GM23248 (cell line): ENCODE measurements around the gene EXOC1L. TPM values are rescaled to one million over a fixed set of nuclear protein-coding genes. Genes with fewer than 3 reads are reported as not detected.

Source experiments
- DNase-seq: peaks from one replicate; pipeline ENCODE4 v3.0.0-alpha.2; 2015
- H2AFZ ChIP-seq: fragments of 200-600 bp; sonication (generic); 2 replicates; pipeline ENCODE4 v1.6.1; 2016; ENCODE audit warnings: antibody characterized with exemption
- H3F3A ChIP-seq: fragments of 200-600 bp; sonication (generic); 2 replicates; pipeline ENCODE4 v1.6.1; 2016; ENCODE audit warnings: mild to moderate bottlenecking, antibody characterized with exemption, mixed run types; ENCODE audit not compliant: insufficient read depth
- H3K27ac ChIP-seq: fragments of 200-600 bp; sonication (generic); 2 replicates; pipeline ENCODE4 v1.5.1; 2016; ENCODE audit warnings: mild to moderate bottlenecking
- H3K27me3 ChIP-seq: fragments of 200-600 bp; sonication (generic); replicated peaks from 2 replicates; pipeline ENCODE4 v1.6.1; 2016; ENCODE audit warnings: mild to moderate bottlenecking; ENCODE audit not compliant: insufficient read depth
- H3K36me3 ChIP-seq: fragments of 200-600 bp; sonication (generic); 2 replicates; pipeline ENCODE4 v1.6.1; 2016; ENCODE audit warnings: low read depth, mild to moderate bottlenecking
- H3K4me1 ChIP-seq: fragments of 200-600 bp; sonication (generic); 2 replicates; pipeline ENCODE4 v1.6.1; 2016; ENCODE audit warnings: mild to moderate bottlenecking; ENCODE audit not compliant: insufficient read depth
- H3K4me2 ChIP-seq: fragments of 200-600 bp; sonication (generic); one replicate; pipeline ENCODE4 v1.6.1; 2016; ENCODE audit warnings: mild to moderate bottlenecking; ENCODE audit not compliant: unreplicated experiment
- H3K4me3 ChIP-seq: fragments of 200-600 bp; sonication (generic); 2 replicates; pipeline ENCODE4 v1.5.1; 2016; ENCODE audit warnings: mild to moderate bottlenecking
- H3K79me2 ChIP-seq: fragments of 200-600 bp; sonication (generic); 2 replicates; pipeline ENCODE4 v1.6.1; 2016; ENCODE audit warnings: mild to moderate bottlenecking; ENCODE audit not compliant: insufficient read depth
- H3K9ac ChIP-seq: fragments of 200-600 bp; sonication (generic); 2 replicates; pipeline ENCODE4 v1.6.1; 2016; ENCODE audit warnings: mild to moderate bottlenecking
- H3K9me2 ChIP-seq: fragments of 200-600 bp; sonication (generic); 2 replicates; pipeline ENCODE4 v1.6.1; 2016; ENCODE audit warnings: mixed run types, mild to moderate bottlenecking, moderate library complexity; ENCODE audit not compliant: insufficient read depth
- H3K9me3 ChIP-seq: fragments of 200-600 bp; sonication (generic); one replicate; pipeline ENCODE4 v1.6.1; 2017; ENCODE audit warnings: low read depth
- H4K20me1 ChIP-seq: fragments of 200-600 bp; sonication (generic); 2 replicates; pipeline ENCODE4 v1.6.0; 2016; ENCODE audit not compliant: insufficient read depth
- EZH2 ChIP-seq: fragments of 200-600 bp; sonication (generic); IDR thresholded peaks from 2 replicates; pipeline ENCODE4 v1.6.1; 2018; ENCODE audit warnings: antibody characterized with exemption, mild to moderate bottlenecking; ENCODE audit not compliant: insufficient read depth, poor library complexity, severe bottlenecking
- EZH2phosphoT487 ChIP-seq: fragments of 200-600 bp; sonication (generic); IDR thresholded peaks from 2 replicates; pipeline ENCODE4 v1.6.1; 2018; ENCODE audit warnings: antibody characterized with exemption, moderate library complexity, mild to moderate bottlenecking, low read depth; ENCODE audit not compliant: insufficient read depth
- WGBS, 2 experiments: methylation state at CpG; one replicate each; pipeline ENCODE4 v1.1.6; 2015 to 2017; ENCODE audit warnings: low lambda C conversion rate in 2 of 2, low coverage in 1 of 2; ENCODE audit errors: missing lambda C conversion rate in 2 of 2; 5-methylcytosine and 5-hydroxymethylcytosine counted together
- in situ Hi-C: fragments of 300-500 bp; cut with MboI; formaldehyde crosslinking; loops from 2 replicates; pipeline ENCODE4 v1.15.0; 2020
- polyA plus RNA-seq: library from polyadenylated mRNA; unstranded; fragments of >200 nt; fragmentation: Nextera tagmentation; extraction: Ambion mirVana; gene quantifications from 2 replicates; pipeline ENCODE4 v1.2.1, GENCODE V29; 2016
- total RNA-seq: library from RNA; depleted of rRNA; stranded (reverse); fragments of >200 nt; shearing (Covaris generic); gene quantifications from 2 replicates; pipeline ENCODE4 v1.2.3, GENCODE V29; 2014; rRNA removed

EXOC1L gene, protein sequence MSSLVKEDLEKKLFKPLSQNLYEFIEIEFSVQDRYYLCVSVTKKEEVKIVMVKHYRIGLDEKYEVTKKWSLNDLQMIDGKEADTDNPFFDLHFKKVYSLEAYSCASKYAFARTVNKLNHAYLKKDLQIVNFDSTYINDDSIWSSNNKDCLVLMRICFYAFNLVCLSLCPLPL
- total RNA-seq (not detected in 2 replicates), polyA plus RNA-seq (not detected in 2 replicates)

DNA sequence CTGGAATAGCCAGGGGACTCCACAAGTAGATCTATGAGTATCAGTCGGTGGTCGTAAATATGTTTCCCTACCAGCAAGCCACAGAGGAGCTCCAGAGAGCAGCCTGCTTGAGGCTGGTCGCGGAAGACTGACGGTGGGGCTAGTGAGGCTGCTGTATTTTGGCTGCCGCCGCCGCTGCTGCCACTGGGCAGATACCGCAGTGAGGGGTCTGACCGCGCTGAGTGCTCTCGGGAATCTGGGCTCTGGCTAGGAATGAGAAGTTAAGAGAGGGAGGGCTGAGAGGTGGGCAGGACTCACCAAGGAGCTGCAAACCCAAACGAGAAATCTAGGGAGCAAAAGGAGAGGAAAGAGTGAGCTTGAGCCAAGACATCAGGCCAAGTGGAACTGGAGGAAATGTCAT lies at the start of gene EXOC1L:
TSS of gene EXOC1L (plus strand) at position 157 of the 400 bp plus-strand sequence. CDS start at position 394, 237 bp downstream.
- no peaks in the 10 kb centered on the region for H3K4me1 ChIP-seq
- WGBS, 2 experiments = 3 to 7% methylated on average over 13 of the region's 13 CpGs
- H4K20me1 ChIP-seq = no peaks in the 10 kb centered on the region
- H3K27ac ChIP-seq = no peak within 1 kb of the TSS
- peaks cover 12% of the 10 kb centered on the region for H3K27me3 ChIP-seq
- peak; percentile 40 for DNase-seq
- H3F3A ChIP-seq = no peaks in the 10 kb centered on the region
- TF ChIP-seq EZH2phosphoT487 = no peak
- no peak for TF ChIP-seq EZH2
- H2AFZ ChIP-seq = peak within 1 kb of the TSS; percentile 79
- no peaks in the 10 kb centered on the region for H3K9me3 ChIP-seq
- H3K4me3 ChIP-seq = peak within 1 kb of the TSS; percentile 64
- no peaks in the 10 kb centered on the region for H3K79me2 ChIP-seq
- H3K9me2 ChIP-seq = no peaks in the 10 kb centered on the region
- H3K4me2 ChIP-seq = peak within 1 kb of the TSS; percentile 83
- peak within 1 kb of the TSS; percentile 25; the same call in 1 of the 2 replicates for H3K9ac ChIP-seq
- no peaks in the 10 kb centered on the region for H3K36me3 ChIP-seq
- in situ Hi-C loops = no loop called here

DNA sequence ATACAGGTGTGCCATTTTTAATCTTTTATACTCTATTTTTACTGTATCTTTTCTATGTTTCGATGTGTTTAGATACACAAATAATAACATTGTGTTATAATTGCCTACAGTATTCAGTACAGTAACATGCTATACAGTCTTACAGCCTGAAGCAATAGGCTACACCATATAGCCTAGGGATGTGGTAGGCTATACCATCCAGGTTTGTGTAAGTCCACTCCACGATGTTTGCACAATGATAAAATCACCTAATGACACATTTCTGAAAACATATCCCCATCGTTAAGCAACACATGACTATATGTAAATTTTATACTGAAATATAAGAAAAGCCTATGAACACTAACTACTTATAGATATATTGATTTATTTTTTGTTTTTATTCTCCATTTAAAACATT lies 48.9 kb upstream of the EXOC1L start:
- Histone ChIP-seq H4K20me1 (no peaks in the 10 kb centered on the region), H3K9me3 (no peaks in the 10 kb centered on the region), H3K27me3 (no peaks in the 10 kb centered on the region; the same call in none of the 2 replicates), H3K4me2 (no peak overlapping the region), H3K9me2 (no peaks in the 10 kb centered on the region), H3K4me3 (no peak overlapping the region), H3K36me3 (no peaks in the 10 kb centered on the region), H3F3A (no peaks in the 10 kb centered on the region), H3K27ac (no peak overlapping the region), H3K9ac (no peak overlapping the region), H3K79me2 (no peaks in the 10 kb centered on the region), H3K4me1 (peaks cover 5% of the 10 kb centered on the region; the same call in 1 of the 2 replicates), H2AFZ (no peak overlapping the region)
- in situ Hi-C loops = no loop called here
- WGBS, 2 experiments = 47 to 53% methylated on average over 3 of the region's 3 CpGs
- TF ChIP-seq EZH2phosphoT487 (no peak), EZH2 (no peak)
- no peak for DNase-seq

DNA sequence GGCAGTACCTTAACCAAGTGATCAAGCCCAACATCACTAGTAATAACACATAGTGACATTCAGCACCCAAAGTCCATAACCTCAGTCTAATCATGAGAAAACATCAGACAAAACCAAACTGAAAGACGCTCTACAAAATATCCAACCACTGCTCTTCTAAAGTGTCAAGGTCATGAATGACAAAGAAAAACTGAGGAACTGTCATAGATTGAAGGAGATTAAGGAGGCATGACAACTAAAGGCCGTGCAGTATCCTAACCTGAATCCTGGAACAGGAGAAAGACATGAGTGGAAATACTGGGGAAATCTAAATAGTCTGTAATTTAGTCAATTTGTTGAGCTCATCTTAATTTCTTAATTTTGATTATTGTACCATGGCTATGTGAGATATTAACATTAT lies 38.2 kb upstream of the EXOC1L start:
- Histone ChIP-seq H3K36me3 (no peaks in the 10 kb centered on the region), H3K9me2 (no peaks in the 10 kb centered on the region; the same call in 1 of the 2 replicates), H3K4me1 (no peaks in the 10 kb centered on the region), H3K27me3 (0 out of 2 replicates have a peak, but pooled peaks cover 10% of the 10 kb centered on the region), H3K79me2 (no peaks in the 10 kb centered on the region), H4K20me1 (no peaks in the 10 kb centered on the region), H3K27ac (no peak overlapping the region), H2AFZ (no peak overlapping the region), H3K9ac (no peak overlapping the region), H3K4me3 (no peak overlapping the region), H3K4me2 (no peak overlapping the region), H3K9me3 (no peaks in the 10 kb centered on the region), H3F3A (no peaks in the 10 kb centered on the region)
- no peak for TF ChIP-seq EZH2phosphoT487
- TF ChIP-seq EZH2 = no peak
- no peak for DNase-seq
- 69 to 70% methylated on average over 2 of the region's 2 CpGs for WGBS, 2 experiments
- in situ Hi-C loops = no loop called here

DNA sequence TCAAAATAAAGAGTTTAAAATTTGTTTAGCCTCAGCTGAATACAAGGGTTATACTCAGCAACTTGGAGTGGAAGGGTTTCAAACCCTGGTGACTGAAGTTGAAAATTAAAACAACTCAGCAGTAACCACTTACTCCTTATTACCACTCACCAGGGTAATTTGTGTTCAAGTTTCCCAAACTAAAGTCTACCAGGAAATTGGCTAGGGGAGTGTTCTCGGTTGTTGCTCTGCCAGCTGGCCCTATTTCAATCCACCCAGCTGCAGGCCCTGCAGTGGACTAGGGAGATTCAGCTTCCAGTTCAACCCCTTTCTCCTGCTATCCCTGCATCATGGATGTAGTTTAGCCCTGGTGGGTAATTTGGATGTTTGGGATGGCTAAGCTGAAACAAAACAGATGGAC lies 37.8 kb upstream of the EXOC1L start:
- DNase-seq = no peak

More for the DNA sequence above, 37.8 kb upstream of the EXOC1L start:
- 6 to 8% methylated on average over 1 of the region's 1 CpG for WGBS, 2 experiments
- no peaks in the 10 kb centered on the region for H3K79me2 ChIP-seq
- no peaks in the 10 kb centered on the region for H3K9me3 ChIP-seq
- H2AFZ ChIP-seq = no peak overlapping the region
- H4K20me1 ChIP-seq = no peaks in the 10 kb centered on the region
- H3K4me2 ChIP-seq = no peak overlapping the region
- H3K27me3 ChIP-seq = 0 out of 2 replicates have a peak, but pooled peaks cover 10% of the 10 kb centered on the region
- H3K9me2 ChIP-seq = no peaks in the 10 kb centered on the region; the same call in 1 of the 2 replicates
- H3K4me3 ChIP-seq = no peak overlapping the region
- no peaks in the 10 kb centered on the region for H3K4me1 ChIP-seq
- TF ChIP-seq EZH2phosphoT487 (no peak), EZH2 (no peak)
- H3K9ac ChIP-seq = no peak overlapping the region
- no peaks in the 10 kb centered on the region for H3F3A ChIP-seq
- no peaks in the 10 kb centered on the region for H3K36me3 ChIP-seq
- no peak overlapping the region for H3K27ac ChIP-seq
- in situ Hi-C loops = no loop called here
